Keratinocyte (primary cell): ENCODE results near the gene MED14. TPM values are rescaled to one million over a fixed set of nuclear protein-coding genes. Genes with fewer than 3 reads are reported as not detected.
A peak's percentile ranks its signal among the peaks of the same experiment; 100 is the strongest.

Source experiments
- DNase-seq: peaks from one replicate; pipeline ENCODE4 v3.0.0-alpha.2; 2011; ENCODE audit warnings: low read depth, missing footprints, low spot score
- FAIRE-seq: peaks from 2 replicates; lab custom pipeline; 2011; peaks lifted over from hg19 to GRCh38; lab: Jason Lieb, UNC
- H2AFZ ChIP-seq: 2 replicates; pipeline ENCODE4 v1.6.0; 2012; ENCODE audit warnings: low read length, control low read depth, inconsistent platforms; ENCODE audit not compliant: control insufficient read depth
- H3K27ac ChIP-seq: 2 replicates; pipeline ENCODE4 v1.5.1; 2011; ENCODE audit warnings: low read length; ENCODE audit not compliant: control insufficient read depth, insufficient read depth
- H3K27me3 ChIP-seq: 3 replicates; pipeline ENCODE4 v1.6.0; 2011; ENCODE audit warnings: low read length; ENCODE audit not compliant: control insufficient read depth, insufficient read depth; ENCODE audit errors: extremely low read depth
- H3K36me3 ChIP-seq, 2 experiments: 2 replicates in 1 of 2; 3 replicates in 1 of 2; pipeline ENCODE4 v1.5.1; 2011; ENCODE audit warnings: low read length in 2 of 2, mild to moderate bottlenecking in 1 of 2; ENCODE audit not compliant: control insufficient read depth in 2 of 2, insufficient read depth in 2 of 2; ENCODE audit errors: extremely low read depth in 1 of 2
- H3K4me1 ChIP-seq: 3 replicates; pipeline ENCODE4 v1.5.1; 2011; ENCODE audit warnings: low read length; ENCODE audit not compliant: control insufficient read depth, insufficient read depth; ENCODE audit errors: extremely low read depth
- H3K4me2 ChIP-seq: 3 replicates; pipeline ENCODE4 v1.6.0; 2011; ENCODE audit warnings: low read depth, low read length; ENCODE audit not compliant: control insufficient read depth, insufficient read depth; ENCODE audit errors: extremely low read depth
- H3K4me3 ChIP-seq, 3 experiments: fragments of 200-600 bp in 1 of 3; sonication (generic) in 1 of 3; 2 replicates in 2 of 3; 3 replicates in 1 of 3; pipeline ENCODE4 v1.5.1; 2011 to 2016; ENCODE audit warnings: low read length in 3 of 3, mild to moderate bottlenecking in 3 of 3, control low read depth in 2 of 3, inconsistent platforms in 1 of 3, low read depth in 1 of 3, mixed read lengths in 1 of 3, mixed run types in 1 of 3, moderate library complexity in 1 of 3; ENCODE audit not compliant: control insufficient read depth in 2 of 3, insufficient read depth in 2 of 3; ENCODE audit errors: extremely low read depth in 1 of 3
- H3K79me2 ChIP-seq: 2 replicates; pipeline ENCODE4 v1.6.0; 2012; ENCODE audit warnings: low read length; ENCODE audit not compliant: control insufficient read depth, insufficient read depth
- H3K9ac ChIP-seq: 3 replicates; pipeline ENCODE4 v1.6.0; 2011; ENCODE audit warnings: low read length; ENCODE audit not compliant: control insufficient read depth, insufficient read depth; ENCODE audit errors: extremely low read depth
- H3K9me1 ChIP-seq: 3 replicates; pipeline ENCODE4 v1.6.0; 2011; ENCODE audit warnings: low read length; ENCODE audit not compliant: control insufficient read depth, insufficient read depth; ENCODE audit errors: extremely low read depth
- H3K9me3 ChIP-seq: 2 replicates; pipeline ENCODE4 v1.5.1; 2012; ENCODE audit warnings: low read depth, low read length; ENCODE audit not compliant: control insufficient read depth
- H4K20me1 ChIP-seq: 3 replicates; pipeline ENCODE4 v1.6.0; 2011; ENCODE audit warnings: low read length; ENCODE audit not compliant: control insufficient read depth, insufficient read depth; ENCODE audit errors: extremely low read depth
- CTCF ChIP-seq, 3 experiments: IDR thresholded peaks in 1 of 3; conservative IDR thresholded peaks in 1 of 3; optimal IDR thresholded peaks in 1 of 3; 2 replicates in 2 of 3; 3 replicates in 1 of 3; pipeline versions ENCODE3 to v1.5.1; 2011; ENCODE audit warnings: low read length in 3 of 3, mild to moderate bottlenecking in 3 of 3, moderate library complexity in 2 of 3, control low read depth in 1 of 3, inconsistent platforms in 1 of 3; ENCODE audit not compliant: insufficient read depth in 2 of 3; ENCODE audit errors: extremely low read depth in 1 of 3
- EZH2 ChIP-seq: IDR thresholded peaks from one replicate; pipeline ENCODE4 v1.6.1; 2012; ENCODE audit warnings: inconsistent platforms, mild to moderate bottlenecking, low read length, moderate library complexity
- dilution Hi-C: fragments of 300-500 bp; cut with MboI; formaldehyde crosslinking; loops from one replicate; pipeline ENCODE4 v1.7.0; 2020; ENCODE audit warnings: low sequenced_read_pairs; ENCODE audit not compliant: extremely low pct_ligation_motif_present
- polyA plus RNA-seq, 5 experiments: library from polyadenylated mRNA; depleted of rRNA in 3 of 5; stranded (reverse) in 3 of 5; stranded (forward) in 1 of 5; unstranded in 1 of 5; fragments of >200 nt; gene quantifications; 1 replicate in 1 of 5; 2 replicates in 3 of 5; 3 replicates in 1 of 5; pipeline versions ENCODE4 v1.2.1 to v1.2.3, GENCODE V29; 2011 to 2012; ENCODE audit warnings: missing spikeins in 2 of 5, low read depth in 1 of 5, low replicate concordance in 1 of 5

MED14 gene
- polyA plus RNA-seq, 1 donor (not counting 4 experiments of a cell fraction or from before 2014, with no cell fraction given): 25.9 TPM

DNA sequence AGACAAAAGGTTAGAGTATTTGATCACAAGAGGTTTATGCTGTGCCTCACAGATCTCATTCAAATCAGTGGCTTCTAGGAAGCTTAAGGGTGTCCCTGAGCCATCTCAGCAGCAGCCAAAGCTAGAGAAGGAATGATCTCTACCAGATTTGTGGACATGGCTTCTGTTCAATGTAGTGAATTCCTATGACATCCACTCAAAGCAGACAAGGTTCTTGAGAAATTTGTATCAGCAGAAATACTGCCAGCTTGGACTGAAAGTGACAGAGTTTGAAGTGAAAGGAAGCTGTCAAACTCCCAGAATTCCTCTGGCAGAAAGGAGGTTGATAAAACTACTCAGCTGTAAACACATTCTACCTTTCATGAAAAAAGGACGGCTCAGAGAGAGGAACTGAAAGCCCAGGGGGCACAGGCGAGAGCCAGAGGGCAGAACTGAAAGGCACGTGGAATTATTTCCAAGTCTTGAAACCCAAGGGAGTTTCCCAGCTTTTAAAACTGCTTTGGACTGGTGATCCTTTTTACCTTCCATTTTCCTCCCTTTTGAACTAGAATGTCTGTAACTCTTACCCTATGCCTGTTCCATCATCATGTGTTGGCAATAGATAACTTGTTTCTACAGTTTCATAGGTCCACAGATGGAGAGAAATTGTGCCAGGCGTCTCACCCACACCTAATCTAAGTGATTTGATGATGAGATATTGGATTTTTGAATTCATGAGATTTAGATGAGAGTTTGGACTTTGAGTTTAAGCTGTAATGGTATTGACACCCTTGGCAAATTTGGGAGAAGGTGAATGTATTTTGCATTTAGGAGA lies 14.5 kb upstream of the MED14 start:
- H3K79me2 ChIP-seq: no peaks in the 10 kb centered on the region
- H3K9me1 ChIP-seq: no peaks in the 10 kb centered on the region
- peak overlapping the region; percentile 19 for H3K4me2 ChIP-seq
- FAIRE-seq: no peak
- TF ChIP-seq EZH2 (no peak), CTCF (optimal IDR thresholded peaks at IDR 0.05 in 1 of 3, IDR thresholded peaks at IDR 0.05 in 1 of 3, conservative IDR thresholded peaks at IDR 0.05 in 1 of 3; ENCODE audit: extremely low read depth in 1 of 3, insufficient read depth in 2 of 3, low read length in 3 of 3) (no peak)
- no peak overlapping the region for H3K4me3 ChIP-seq
- H3K9me3 ChIP-seq: no peaks in the 10 kb centered on the region
- H3K9ac ChIP-seq: no peak overlapping the region
- H3K27me3 ChIP-seq: peaks cover 11% of the 10 kb centered on the region
- H2AFZ ChIP-seq: peak overlapping the region; percentile 38
- DNase-seq: no peak
- dilution Hi-C loops: no loop called here
- no peaks in the 10 kb centered on the region for H3K4me1 ChIP-seq
- no peaks in the 10 kb centered on the region for H3K36me3 ChIP-seq
- no peak overlapping the region for H3K27ac ChIP-seq
- H4K20me1 ChIP-seq: no peaks in the 10 kb centered on the region

DNA sequence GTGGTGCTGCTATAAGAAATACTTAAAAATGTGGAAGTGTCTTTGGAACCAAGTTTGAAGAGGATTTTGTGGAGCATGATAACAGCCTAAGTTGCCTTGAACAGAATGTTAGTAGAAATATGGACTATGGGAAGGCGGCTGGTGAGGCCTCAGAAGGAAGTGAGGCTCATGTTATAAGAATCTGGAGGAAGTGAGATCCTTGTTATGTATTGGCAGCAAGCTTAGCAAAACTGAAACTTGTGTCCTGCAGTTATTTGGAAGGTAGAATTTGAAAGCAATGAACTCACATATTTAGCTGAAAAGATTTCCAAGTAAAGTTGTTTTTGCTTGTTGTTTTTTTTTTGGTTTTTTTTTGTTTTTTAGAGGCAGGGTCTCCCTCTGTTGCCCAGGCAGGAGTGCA lies 13.6 kb upstream of the MED14 start:
- FAIRE-seq (no peak), DNase-seq (no peak)
- Histone ChIP-seq H3K27ac (no peak overlapping the region), H3K4me3 (no peak overlapping the region), H3K27me3 (peaks cover 7% of the 10 kb centered on the region), H2AFZ (no peak overlapping the region), H3K9me1 (no peaks in the 10 kb centered on the region), H3K9me3 (no peaks in the 10 kb centered on the region), H3K36me3 (no peaks in the 10 kb centered on the region), H3K79me2 (no peaks in the 10 kb centered on the region), H4K20me1 (no peaks in the 10 kb centered on the region), H3K4me2 (no peak overlapping the region), H3K9ac (no peak overlapping the region), H3K4me1 (no peaks in the 10 kb centered on the region)
- TF ChIP-seq EZH2 (no peak), CTCF (optimal IDR thresholded peaks at IDR 0.05 in 1 of 3, IDR thresholded peaks at IDR 0.05 in 1 of 3, conservative IDR thresholded peaks at IDR 0.05 in 1 of 3; ENCODE audit: extremely low read depth in 1 of 3, insufficient read depth in 2 of 3, low read length in 3 of 3) (no peak)
- dilution Hi-C loops: no loop called here
